HG03108 (cell line): Measurements from ENCODE around the gene TMEM30A.

Source experiments
- ATAC-seq: cut with Tn5 transposase; IDR thresholded peaks from one replicate; pipeline ENCODE4 v1.9.1; 2021; ENCODE audit warnings: moderate library complexity; ENCODE audit not compliant: unreplicated experiment

TMEM30A gene

GRCh38 chr6:75220357-75220756 is 64.2 kb downstream of the TMEM30A start:
- ATAC-seq, result no peak

GRCh38 chr6:75219263-75219662 is 65.3 kb downstream of the TMEM30A start:
- ATAC-seq, result no peak

GRCh38 chr6:75217193-75217592 is 67.4 kb downstream of the TMEM30A start:
- no peak for ATAC-seq

GRCh38 chr6:75215291-75215690 is 69.3 kb downstream of the TMEM30A start:
- ATAC-seq, result no peak

- ATAC-seq, result no peak
These were observed 70.9 kb downstream of the TMEM30A start for GRCh38 chr6:75213732-75214131.

- no peak for ATAC-seq
These were observed 71.5 kb downstream of the TMEM30A start for GRCh38 chr6:75213112-75213511.

GRCh38 chr6:75211920-75212590 is 72.5 kb downstream of the TMEM30A start:
- no peak for ATAC-seq

GRCh38 chr6:75210885-75211739 is 73.5 kb downstream of the TMEM30A start:
- no peak for ATAC-seq

GRCh38 chr6:75209184-75209723 is 75.3 kb downstream of the TMEM30A start:
- ATAC-seq, result no peak

GRCh38 chr6:75208298-75209183 is 76.1 kb downstream of the TMEM30A start:
- peak; percentile 69 for ATAC-seq

GRCh38 chr6:75206576-75207342 is 77.8 kb downstream of the TMEM30A start:
- ATAC-seq, result no peak

- no peak for ATAC-seq
These were observed 78.6 kb downstream of the TMEM30A start, which contains the start of gene COL12A1 for GRCh38 chr6:75205776-75206575. COL12A1 (minus strand) TSS chr6:75206053; CDS start chr6:75202792, 3,261 bp downstream.

- no peak for ATAC-seq
These were observed 79.4 kb downstream of the TMEM30A start for GRCh38 chr6:75204959-75205775.

GRCh38 chr6:75204217-75204958 is 80.2 kb downstream of the TMEM30A start:
- no peak for ATAC-seq

- no peak for ATAC-seq
These were observed 80.9 kb downstream of the TMEM30A start for GRCh38 chr6:75203721-75204120.
